GM21515 (cell line): Measurements from ENCODE around the gene PRSS12.
"Not testable (repeated sequence)": the region's sequence is repeated elsewhere in the genome, so short reads cannot be mapped to it uniquely, and the experiment has no call there.

Source experiments
- ATAC-seq: cut with Tn5 transposase; IDR thresholded peaks from one replicate; pipeline ENCODE4 v1.9.1; 2021; ENCODE audit not compliant: unreplicated experiment

Gene PRSS12

GRCh38 chr4:118352843-118353533 is at the start of gene PRSS12:
Gene PRSS12 (minus strand): TSS chr4:118353003. CDS start chr4:118352720, 283 bp downstream.
- ATAC-seq: peak; percentile 99

- no peak for ATAC-seq
Observed at GRCh38 chr4:118400356-118400755, 47.6 kb upstream of the PRSS12 start.

GRCh38 chr4:118399883-118400282 is 47.1 kb upstream of the PRSS12 start:
- ATAC-seq: not testable (repeated sequence)

GRCh38 chr4:118398226-118399090 is 45.7 kb upstream of the PRSS12 start:
- peak; percentile 84 for ATAC-seq

GRCh38 chr4:118397623-118397979 is 44.8 kb upstream of the PRSS12 start:
- no peak for ATAC-seq

GRCh38 chr4:118396881-118397622 is 44.2 kb upstream of the PRSS12 start:
- ATAC-seq: no peak

- ATAC-seq: no peak
Observed at GRCh38 chr4:118395057-118395644, 42.3 kb upstream of the PRSS12 start.

GRCh38 chr4:118392509-118392908 is 39.7 kb upstream of the PRSS12 start:
- not testable (repeated sequence) for ATAC-seq

- no peak for ATAC-seq
Observed at GRCh38 chr4:118390121-118390520, 37.3 kb upstream of the PRSS12 start.

- no peak for ATAC-seq
Observed at GRCh38 chr4:118389721-118390120, 36.9 kb upstream of the PRSS12 start.

- no peak for ATAC-seq
Observed at GRCh38 chr4:118388606-118389005, 35.8 kb upstream of the PRSS12 start.

- ATAC-seq: no peak
Observed at GRCh38 chr4:118381902-118382301, 29.1 kb upstream of the PRSS12 start.

GRCh38 chr4:118373614-118374255 is 20.9 kb upstream of the PRSS12 start:
- ATAC-seq: no peak

GRCh38 chr4:118372251-118372650 is 19.4 kb upstream of the PRSS12 start:
- ATAC-seq: no peak

GRCh38 chr4:118369231-118369630 is 16.4 kb upstream of the PRSS12 start:
- ATAC-seq: no peak

GRCh38 chr4:118367872-118368271 is 15.1 kb upstream of the PRSS12 start:
- no peak for ATAC-seq

GRCh38 chr4:118367361-118367760 is 14.6 kb upstream of the PRSS12 start:
- ATAC-seq: no peak

- no peak for ATAC-seq
Observed at GRCh38 chr4:118363166-118363565, 10.4 kb upstream of the PRSS12 start.

- ATAC-seq: no peak
Observed at GRCh38 chr4:118361192-118361591, 8.4 kb upstream of the PRSS12 start.

- no peak for ATAC-seq
Observed at GRCh38 chr4:118360106-118360505, 7.3 kb upstream of the PRSS12 start.

GRCh38 chr4:118357601-118358000 is 4.8 kb upstream of the PRSS12 start:
- ATAC-seq: no peak
